Activated CD8-positive, alpha-beta memory T cell treated with anti-CD3 and anti-CD28 coated beads, Interleukin-2, amount 50 U/mL, for 48 hours (primary cell): ENCODE results near the gene NEK6.
A peak's percentile ranks its signal among the peaks of the same experiment; 100 is the strongest.

ENCODE experiments used
- DNase-seq: peaks from one replicate; pipeline ENCODE4 v3.0.0-alpha.2; 2020

The NEK6 gene

DNA sequence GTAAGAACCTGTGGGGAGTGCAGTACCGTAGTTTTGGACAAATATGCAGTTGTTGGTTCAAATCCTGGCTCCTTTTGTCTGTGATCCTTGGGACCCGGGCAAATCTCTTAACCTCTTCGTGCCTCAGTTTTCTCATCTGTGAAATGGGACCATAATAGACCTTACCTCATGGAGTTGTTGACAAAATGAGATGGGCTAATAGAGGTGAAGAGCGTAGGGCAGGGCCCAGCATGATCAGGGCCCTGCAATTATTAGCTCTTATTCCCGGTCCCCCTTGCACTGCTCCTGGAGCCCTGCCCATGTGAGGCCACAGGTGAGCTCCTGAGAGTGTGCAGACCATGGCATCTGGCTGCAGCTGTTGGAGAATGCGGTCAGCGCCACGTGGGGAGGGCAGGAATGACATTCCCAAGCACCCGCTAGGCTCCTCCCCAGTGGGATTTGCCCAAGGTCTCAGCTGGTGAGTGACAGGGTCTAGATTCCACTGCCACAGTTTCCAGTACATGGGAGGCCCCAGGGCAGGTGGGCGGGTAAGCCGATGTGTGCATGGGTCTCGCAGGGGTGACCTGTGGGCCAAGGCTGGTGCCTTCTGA is 41.0 kb downstream of the NEK6 start:
- DNase-seq = no peak

DNA sequence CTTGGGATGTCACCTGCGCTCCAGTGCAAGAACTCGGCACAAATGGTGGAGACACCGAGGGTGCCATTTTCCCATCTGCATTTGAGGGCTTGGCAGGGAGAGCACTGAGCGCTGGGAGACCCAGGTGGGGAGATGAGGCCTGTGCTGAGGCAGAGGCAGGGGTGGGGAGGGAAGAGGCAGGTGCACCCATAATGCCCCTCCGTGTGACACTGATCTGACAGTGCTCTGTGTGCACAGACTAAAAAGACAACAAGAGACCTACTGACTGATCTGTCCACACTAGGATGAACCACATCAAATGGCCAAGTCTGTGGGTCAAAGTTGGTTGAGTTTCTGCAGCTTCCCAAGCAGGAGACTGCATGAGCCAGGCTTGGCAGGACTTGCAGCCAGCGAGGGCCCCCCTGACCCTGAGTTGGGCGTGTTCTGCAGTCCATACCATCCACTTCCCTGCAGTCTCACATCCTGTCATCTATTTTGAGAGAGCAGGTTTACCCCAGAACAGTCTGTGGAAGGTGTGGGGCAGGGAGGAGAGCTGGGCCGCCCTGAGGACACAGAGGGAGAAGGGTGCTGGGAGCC is 41.9 kb downstream of the NEK6 start:
- DNase-seq = no peak

- no peak for DNase-seq
Observed at GRCh38 chr9:124300312-124300711, 42.6 kb downstream of the NEK6 start.

GRCh38 chr9:124302921-124303320 is 45.2 kb downstream of the NEK6 start:
- DNase-seq = no peak

DNA sequence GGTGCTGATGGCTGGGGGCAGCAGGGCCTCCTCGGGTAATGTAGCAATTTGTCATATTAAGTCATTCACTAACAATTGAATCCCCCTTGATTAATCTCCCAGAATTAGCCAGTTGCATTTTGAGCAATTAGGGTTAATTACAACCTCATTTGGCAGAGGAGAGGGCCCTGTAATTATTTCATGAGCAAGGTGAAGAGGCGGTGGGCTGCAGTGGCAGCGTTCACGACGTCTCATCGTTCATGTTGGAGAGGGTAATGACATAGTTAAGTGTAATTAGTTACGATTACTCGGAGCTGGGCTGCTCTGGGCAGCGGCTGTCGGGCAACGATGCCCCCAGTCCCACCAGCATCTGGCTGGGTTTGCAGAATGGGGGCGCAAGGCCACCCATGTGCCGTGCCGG is 46.0 kb downstream of the NEK6 start:
- DNase-seq = no peak

DNA sequence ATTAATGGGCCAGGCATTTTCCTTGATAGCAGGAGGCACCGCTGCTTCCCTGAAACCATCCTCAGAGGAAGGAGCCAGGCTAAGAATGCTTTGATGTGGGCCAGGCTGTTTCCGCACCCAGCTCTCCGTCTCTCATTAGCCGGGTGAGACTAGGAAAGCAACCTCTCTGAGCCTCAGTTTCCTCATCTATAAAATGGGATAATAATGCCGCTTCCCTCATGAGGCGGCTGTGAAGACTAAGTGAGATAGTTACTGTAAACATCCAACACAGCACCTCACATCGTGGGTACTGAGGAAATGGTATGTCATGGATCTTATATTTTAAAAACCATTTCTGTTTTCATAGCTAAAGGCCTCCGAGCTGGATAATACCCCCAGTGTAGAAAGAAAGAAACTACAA is 46.5 kb downstream of the NEK6 start:
- no peak for DNase-seq

DNA sequence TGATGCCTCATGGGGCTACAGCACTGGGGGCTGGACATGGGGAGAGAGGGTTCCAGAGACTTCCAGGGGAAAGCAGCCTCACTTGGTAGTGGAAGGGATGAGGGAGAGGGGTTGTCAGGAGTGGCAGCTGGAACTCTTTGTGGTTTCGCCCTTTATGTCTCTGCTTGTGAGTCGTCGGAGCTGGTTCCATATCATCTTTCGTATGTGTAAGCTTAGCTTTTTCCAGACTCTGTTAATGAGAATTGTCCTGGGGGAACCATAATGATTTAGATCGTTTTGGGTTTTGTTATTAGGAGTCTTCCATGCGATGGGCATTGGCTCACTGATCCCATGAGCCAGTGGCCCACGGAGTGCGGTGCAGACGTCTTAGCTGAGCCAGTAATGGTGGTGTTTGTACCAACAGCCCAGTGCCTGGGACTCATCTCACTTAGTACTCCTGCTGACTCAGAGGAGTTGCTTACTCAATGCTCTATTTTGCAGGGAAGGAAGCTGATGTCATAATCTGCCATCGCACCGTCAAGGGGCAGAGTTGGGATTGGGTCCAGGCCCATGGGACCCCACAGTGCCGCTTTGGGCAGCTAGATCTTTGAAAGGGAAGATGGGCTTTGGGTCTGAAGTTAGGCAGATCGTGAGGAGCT is 48.5 kb downstream of the NEK6 start:
- DNase-seq = no peak

DNA sequence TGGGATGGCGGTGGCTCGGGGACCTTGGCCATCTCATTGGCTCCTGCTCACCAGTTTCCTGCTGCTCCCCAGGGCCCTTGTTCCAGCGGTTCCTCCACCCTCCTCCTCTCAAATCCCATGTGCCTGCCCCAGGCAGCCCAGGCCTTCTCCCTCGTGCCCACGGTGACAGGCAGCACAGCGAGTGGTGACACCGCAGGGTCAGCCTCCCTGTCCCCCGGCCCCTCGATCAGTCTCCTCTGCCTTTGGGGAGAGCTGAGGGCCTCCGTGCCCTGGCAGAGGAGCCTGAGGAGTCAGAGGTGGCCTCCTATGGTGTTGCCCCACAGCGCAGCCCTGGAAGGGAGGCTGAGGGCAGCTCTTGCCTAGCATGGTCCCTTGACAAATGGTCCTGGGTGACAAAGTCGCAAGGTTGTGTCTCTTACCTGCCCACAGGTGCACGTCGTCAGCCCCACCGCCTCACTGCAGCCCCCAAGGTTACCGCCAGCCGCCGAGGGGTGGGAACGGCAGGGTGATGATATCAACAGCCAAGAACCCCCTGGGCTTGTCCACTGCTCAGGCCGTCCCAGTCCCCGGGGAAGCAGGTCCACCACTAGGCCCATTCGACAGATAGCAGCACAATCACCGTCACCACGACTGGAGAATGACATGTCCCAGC is 49.8 kb downstream of the NEK6 start:
- no peak for DNase-seq

- DNase-seq = no peak
Observed at GRCh38 chr9:124308606-124309491, 51.1 kb downstream of the NEK6 start.

DNA sequence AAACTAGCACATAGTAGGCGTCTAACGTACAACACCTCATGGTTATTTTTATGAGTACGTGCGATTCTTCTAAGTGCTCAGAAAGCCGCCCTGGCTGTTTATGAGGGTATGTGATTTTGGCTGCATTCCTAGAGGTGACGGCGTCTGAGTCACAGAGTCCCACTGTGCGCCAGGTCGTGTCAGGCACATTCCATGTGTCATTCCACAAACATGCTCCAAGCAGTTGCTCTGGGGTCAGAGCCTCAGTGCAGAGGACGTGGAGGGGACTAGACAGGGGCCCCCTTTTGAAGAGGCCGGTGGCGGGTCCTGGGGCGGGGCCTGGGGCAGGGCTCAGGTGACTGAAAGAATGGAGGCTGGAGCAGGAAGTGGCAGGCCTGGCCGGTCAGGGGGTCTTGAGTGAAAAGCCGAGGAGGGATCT is 51.9 kb downstream of the NEK6 start:
- DNase-seq = no peak

DNA sequence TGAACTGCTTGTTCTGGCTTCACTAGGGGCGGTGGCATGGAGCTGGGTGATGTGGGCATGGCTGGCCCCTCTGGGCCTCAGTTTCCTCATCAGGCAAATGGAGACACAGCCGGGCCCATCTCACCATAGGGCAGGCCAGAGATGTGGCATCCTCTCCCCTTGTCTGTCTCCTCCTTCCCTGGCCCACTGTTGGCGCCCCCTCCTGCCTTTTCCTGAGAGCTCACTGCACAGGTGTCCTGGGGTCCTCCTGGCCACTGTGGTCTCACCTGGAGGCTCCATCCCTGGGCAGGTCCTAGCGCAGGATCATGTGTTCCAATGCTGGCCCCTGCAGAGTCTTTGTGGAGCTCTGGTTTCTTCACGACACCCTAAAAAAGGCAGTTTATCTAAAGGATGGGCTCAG is 53.5 kb downstream of the NEK6 start:
- DNase-seq = no peak

DNA sequence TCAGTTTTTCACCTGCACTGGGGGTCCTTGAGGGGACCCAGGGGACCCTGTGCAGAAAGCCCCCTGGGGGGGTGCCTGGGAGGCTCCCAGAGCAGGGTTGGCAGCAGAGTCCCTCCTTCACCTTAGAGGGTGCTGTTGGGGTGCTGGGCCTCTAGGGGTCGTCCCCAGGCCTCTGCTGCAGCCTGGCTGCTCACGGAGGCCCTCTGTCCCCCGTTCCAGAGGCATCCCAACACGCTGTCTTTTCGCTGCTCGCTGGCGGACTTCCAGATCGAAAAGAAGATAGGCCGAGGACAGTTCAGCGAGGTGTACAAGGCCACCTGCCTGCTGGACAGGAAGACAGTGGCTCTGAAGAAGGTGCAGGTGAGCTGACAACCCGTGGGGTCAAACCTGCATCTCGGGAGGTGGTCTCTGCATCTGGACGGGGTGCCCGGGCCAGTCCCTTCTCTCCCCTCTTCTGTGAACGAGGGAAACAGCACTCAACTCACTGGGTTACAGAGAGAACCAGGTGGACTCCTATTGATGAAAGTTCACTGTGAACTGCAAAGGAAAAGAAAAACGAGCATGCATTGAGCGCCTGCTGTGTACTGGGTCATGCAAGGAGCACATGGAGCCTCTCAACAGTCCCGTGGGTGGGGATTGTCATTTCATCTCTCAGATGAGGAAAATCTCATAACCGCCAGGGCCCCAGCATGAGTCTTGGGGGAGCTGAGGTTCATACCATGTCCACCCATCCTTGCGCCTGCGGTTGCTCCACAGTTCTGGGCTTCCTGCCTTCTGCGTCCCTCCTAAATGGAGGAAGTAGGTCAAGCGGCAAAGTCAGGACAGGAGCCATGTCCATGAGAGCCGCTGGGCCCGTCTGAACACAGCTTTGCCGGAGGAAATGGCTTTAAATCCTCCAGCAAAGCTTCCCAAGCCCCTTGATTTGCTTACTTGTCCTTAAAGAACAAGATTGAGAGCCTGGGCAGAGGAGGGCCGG is 54.8 kb downstream of the NEK6 start:
- no peak for DNase-seq

DNA sequence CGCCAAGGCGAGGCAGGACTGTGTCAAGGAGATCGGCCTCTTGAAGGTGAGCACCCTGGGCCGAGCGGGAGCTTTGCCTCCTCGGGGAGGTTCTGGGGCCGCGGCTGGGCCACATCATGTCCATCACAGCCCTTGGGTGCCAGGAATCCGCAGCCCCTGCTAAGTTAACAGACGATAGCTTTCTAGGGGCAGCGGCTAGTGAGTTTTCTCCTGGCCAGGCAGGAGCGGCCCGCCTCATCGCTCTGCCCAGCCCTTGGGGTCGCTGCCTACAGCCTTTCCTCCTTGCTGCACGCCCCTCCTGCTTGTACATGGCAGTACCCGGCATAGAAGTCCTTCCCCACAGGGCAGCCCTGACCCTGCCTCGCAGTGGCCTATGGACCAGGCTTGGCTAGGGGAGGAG is 56.2 kb downstream of the NEK6 start:
- no peak for DNase-seq

DNA sequence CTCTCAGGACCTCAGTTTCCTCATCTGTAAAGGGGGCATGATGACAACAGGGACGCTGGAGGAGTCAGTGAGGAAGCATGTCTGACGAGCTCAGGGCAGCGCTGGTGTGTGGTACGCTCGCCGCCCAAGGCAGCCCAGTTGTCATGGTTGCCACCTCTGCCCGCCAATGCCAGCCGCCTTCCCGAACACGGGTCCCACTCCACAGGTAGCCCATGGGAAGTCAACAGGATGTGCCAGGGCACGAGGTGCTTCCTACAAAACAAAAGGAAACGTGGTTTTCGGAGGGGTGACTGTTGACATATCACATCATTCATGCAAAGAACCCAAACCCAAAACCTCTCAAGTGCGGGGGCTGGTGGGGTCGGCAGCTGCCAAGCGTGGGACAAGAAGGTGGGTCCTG is 58.1 kb downstream of the NEK6 start:
- no peak for DNase-seq

- DNase-seq = peak; percentile 73
Observed at GRCh38 chr9:124320062-124320973, 62.6 kb downstream of the NEK6 start.

DNA sequence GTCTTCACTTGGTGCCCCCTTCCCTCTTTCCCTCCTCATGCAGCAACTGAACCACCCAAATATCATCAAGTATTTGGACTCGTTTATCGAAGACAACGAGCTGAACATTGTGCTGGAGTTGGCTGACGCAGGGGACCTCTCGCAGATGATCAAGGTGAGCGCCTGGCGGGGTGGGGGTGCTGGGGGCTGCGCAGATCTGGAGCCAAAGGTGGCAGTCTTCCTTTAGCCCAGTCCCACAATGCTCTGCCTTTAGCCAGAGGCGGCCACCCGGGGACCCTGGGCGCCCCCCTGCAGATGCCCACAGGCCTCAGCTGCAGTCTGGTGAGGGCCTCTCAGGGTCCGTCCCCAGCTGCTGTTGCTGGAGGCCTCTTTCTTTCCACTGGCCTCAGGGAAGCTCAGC is 63.7 kb downstream of the NEK6 start:
- no peak for DNase-seq

GRCh38 chr9:124321935-124322334 is 64.2 kb downstream of the NEK6 start:
- DNase-seq = no peak

GRCh38 chr9:124322618-124323432 is 65.1 kb downstream of the NEK6 start:
- no peak for DNase-seq

- DNase-seq = no peak
Observed at GRCh38 chr9:124323904-124324303, 66.2 kb downstream of the NEK6 start.

- no peak for DNase-seq
Observed at GRCh38 chr9:124325816-124326215, 68.1 kb downstream of the NEK6 start.
